ENCODE results near the gene HOXC4. TPM values are rescaled to one million over a fixed set of nuclear protein-coding genes. Genes with fewer than 3 reads are reported as not detected.

HOXC4 gene
- total and polyA plus RNA-seq, 12 donors = 0.03 to 0.22 (median 0.21) TPM; not detected in 8

- peaks cover 3 to 34% (median 12%) of the 10 kb centered on the region in 9 donors for H3K4me1 ChIP-seq
- peaks cover 0 to 6% (median 0%) of the 10 kb centered on the region in 11 donors for H3K9me3 ChIP-seq
- WGBS, 2 donors = 6 to 10% methylated on average over 46 of the region's 46 CpGs
- H3K27ac ChIP-seq = no peak overlapping the region
- DNase-seq (no peak), ATAC-seq (peak in 2 of 8 donors; percentile 11 to 15)
- intact Hi-C loops (cut with DNase I) = loop anchor here in 1 of 10 donors (5.0 kb wide), 2 partner anchors 34 to 161 kb away; no protein-coding TSS in a partner anchor
- no peaks in the 10 kb centered on the region for H3K36me3 ChIP-seq
- H3K4me3 ChIP-seq = peak overlapping the region in 3 of 10 donors; percentile 8 to 33 (median 18)
- peaks cover 73 to 100% (median 100%) of the 10 kb centered on the region in 7 donors for H3K27me3 ChIP-seq
- no peak for TF ChIP-seq CTCF (IDR thresholded peaks at IDR 0.05)
Observed at GRCh38 chr12:54030889-54031471, 22.7 kb upstream of the HOXC4 start.

- intact Hi-C loops (cut with DNase I) = loop anchor here in 1 of 10 donors (5.0 kb wide), 2 partner anchors 34 to 161 kb away; no protein-coding TSS in a partner anchor
- WGBS, 2 donors = 16 to 22% methylated on average over 16 of the region's 16 CpGs
- no peak for DNase-seq
- ATAC-seq = no peak
- Histone ChIP-seq H3K27ac (no peak overlapping the region), H3K27me3 (peaks cover 69 to 100% (median 100%) of the 10 kb centered on the region in 7 donors), H3K36me3 (no peaks in the 10 kb centered on the region), H3K9me3 (peaks cover 0 to 6% (median 0%) of the 10 kb centered on the region in 11 donors), H3K4me1 (peaks cover 3 to 34% (median 12%) of the 10 kb centered on the region in 9 donors), H3K4me3 (no peak overlapping the region)
- TF ChIP-seq CTCF (IDR thresholded peaks at IDR 0.05) = no peak
Observed at GRCh38 chr12:54031480-54031879, 22.2 kb upstream of the HOXC4 start.

- Histone ChIP-seq H3K27me3 (peaks cover 68 to 100% (median 100%) of the 10 kb centered on the region in 7 donors), H3K4me1 (peaks cover 3 to 34% (median 12%) of the 10 kb centered on the region in 9 donors), H3K4me3 (no peak overlapping the region), H3K27ac (no peak overlapping the region), H3K9me3 (peaks cover 0 to 6% (median 0%) of the 10 kb centered on the region in 11 donors), H3K36me3 (no peaks in the 10 kb centered on the region)
- DNase-seq = no peak
- TF ChIP-seq CTCF (IDR thresholded peaks at IDR 0.05) = no peak
- intact Hi-C loops (cut with DNase I) = loop anchor here in 3 of 10 donors (1.0 to 5.0 kb wide), 4 partner anchors 35 to 161 kb away; no protein-coding TSS in a partner anchor
- ATAC-seq = no peak
- 24 to 29% methylated on average over 6 of the region's 6 CpGs for WGBS, 2 donors
Observed at GRCh38 chr12:54032086-54032619, 21.5 kb upstream of the HOXC4 start.

- Histone ChIP-seq H3K4me3 (peak within 1 kb of the TSS in 7 of 10 donors; percentile 5 to 39 (median 24)), H3K4me1 (peaks cover 3 to 34% (median 12%) of the 10 kb centered on the region in 9 donors), H3K27me3 (peaks cover 64 to 100% (median 100%) of the 10 kb centered on the region in 7 donors), H3K27ac (no peak within 1 kb of the TSS), H3K9me3 (peaks cover 0 to 6% (median 0%) of the 10 kb centered on the region in 11 donors), H3K36me3 (no peaks in the 10 kb centered on the region)
- intact Hi-C loops (cut with DNase I) = loop anchor here in 4 of 10 donors (1.0 to 5.0 kb wide), 4 partner anchors 35 to 160 kb away; no protein-coding TSS in a partner anchor
- ATAC-seq (peak in 5 of 8 donors; percentile 12 to 51 (median 36)), DNase-seq (peak in 1 of 2 donors; percentile 38)
- peak; percentile 45 to 87 (median 75) for TF ChIP-seq CTCF (IDR thresholded peaks at IDR 0.05)
- WGBS, 2 donors = 4 to 5% methylated on average over 12 of the region's 12 CpGs
Observed at GRCh38 chr12:54032627-54033100, 21.0 kb upstream of the HOXC4 start, which contains the start of gene HOXC5. Gene HOXC5, plus strand, starts transcription at chr12:54033050. Its CDS starts 73 bp downstream, at chr12:54033123.
